NCI-H146 treated with DMSO at 0.1 percent for 48 hours (cell line): ENCODE data around the gene SCT.
"Not testable (repeated sequence)": the region's sequence is repeated elsewhere in the genome, so short reads cannot be mapped to it uniquely, and the experiment has no call there.

ENCODE experiments used
- DNase-seq: peaks from one replicate; lab custom pipeline; 2025; ENCODE audit not compliant: unreplicated experiment; lab: John Stamatoyannopoulos, UW

SCT gene, protein sequence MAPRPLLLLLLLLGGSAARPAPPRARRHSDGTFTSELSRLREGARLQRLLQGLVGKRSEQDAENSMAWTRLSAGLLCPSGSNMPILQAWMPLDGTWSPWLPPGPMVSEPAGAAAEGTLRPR

DNA sequence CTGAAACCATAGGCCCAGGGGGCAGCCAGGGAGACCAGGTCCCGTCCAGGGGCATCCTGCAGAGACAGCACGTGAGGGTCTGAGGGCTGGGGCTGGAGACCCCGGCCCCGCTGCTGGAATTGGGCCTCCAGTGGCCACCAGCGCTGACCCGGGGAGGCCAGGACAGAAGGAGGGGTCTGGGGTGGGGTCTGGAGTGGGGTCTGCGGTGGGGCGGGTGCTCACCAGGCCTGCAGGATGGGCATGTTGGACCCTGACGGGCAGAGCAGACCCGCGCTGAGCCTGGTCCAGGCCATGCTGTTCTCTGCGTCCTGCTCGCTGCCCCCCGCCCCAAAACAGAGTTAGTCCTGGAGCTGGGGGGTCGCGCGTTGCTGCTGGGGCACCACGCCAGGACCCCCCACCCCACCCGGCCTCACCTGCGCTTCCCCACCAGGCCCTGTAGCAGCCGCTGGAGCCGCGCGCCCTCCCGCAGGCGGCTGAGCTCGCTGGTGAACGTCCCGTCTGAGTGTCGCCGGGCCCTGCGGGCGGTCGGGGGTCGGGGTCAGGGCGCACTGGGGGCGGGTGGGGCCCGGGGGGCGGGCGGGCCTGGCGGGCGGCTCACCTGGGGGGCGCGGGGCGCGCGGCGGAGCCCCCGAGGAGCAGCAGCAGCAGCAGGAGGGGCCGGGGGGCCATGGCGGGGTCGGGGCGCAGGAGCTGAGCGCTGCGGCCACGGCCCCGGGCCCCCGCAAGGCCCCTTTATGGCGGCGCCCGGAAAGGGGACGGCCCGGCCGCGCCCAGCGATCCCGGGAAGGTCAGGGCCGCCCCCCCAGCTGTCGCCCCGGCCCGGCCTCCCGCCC lies at the start of gene SCT:
Gene SCT (minus strand): TSS at position 707 of the 833 bp plus-strand sequence. CDS start 38 bp downstream, at position 669.
- DNase-seq = no peak

- no peak for DNase-seq
These were observed 47.4 kb upstream of the SCT start for GRCh38 chr11:674406-674805.

DNA sequence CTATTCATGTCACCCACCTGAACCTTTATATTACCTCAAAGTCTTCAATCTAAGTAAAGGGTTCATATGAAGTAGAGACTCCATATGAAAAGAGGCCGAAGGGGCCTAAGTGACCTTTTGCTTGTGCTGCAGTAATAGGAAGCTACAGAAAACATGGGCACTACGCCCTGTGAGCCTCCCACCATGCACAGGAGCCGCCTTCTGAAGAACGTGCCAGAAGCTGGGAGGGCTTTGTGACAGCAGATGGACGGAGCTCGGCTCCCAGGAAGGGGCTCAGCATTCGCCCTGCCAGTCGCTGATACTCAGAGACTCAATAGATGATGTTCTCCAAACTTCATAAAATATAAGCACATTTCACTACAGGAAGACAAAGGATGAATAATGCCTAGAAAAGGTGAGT lies 46.9 kb upstream of the SCT start:
- no peak for DNase-seq

DNA sequence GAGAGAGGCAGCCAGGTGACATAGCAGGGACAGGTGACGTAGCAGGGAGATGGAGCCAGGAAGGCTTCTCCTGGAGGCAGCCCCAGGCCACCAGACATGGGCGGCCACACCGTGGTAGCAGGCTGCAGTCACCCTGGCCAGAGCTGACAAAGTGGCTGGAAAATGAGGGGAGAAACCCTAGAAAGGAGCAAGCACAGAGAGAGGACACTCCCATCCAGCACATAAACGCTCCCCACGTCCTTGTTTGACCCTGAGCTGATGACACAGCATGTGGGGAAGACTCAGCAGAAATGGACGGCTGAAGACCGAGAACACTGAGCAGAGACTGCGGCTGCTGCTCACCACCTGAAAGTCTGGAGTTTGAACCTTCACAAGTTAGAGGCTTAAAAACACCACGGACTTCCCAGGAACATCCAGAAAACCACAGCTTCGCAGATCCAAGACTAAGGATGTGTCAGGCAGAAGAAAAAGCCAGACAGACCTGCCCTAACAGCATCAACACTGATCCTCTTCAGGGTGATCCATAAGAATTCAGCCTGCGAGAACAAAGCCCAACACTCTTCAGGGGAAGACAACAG lies 38.8 kb upstream of the SCT start:
- no peak for DNase-seq

DNA sequence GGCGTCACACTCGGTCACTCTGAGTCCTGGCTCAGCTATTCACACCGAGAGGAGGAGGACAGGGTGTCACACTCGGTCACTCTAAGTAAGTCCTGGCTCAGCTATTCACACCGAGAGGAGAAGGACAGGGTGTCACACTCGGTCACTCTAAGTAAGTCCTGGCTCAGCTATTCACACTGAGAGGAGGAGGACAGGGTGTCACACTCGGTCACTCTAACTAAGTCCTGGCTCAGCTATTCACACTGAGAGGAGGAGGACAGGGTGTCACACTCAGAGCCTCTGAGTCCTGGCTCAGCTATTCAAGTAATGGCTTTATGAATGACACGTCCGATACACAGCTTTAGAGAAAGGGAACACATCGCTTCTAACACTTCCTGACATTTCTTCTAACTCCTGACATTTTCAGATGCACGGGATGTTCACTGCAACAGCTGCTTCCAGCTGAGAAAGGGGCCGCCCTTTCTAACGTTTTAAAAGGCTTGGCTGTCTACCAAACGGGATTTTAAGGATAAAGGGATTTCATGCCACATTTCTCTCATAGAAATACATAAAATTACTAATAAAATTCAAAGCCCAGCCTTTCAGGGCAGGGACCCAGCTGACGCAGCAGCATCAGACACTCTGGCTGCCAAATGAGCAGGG lies 38.2 kb upstream of the SCT start:
- DNase-seq = no peak

- DNase-seq = no peak
These were observed 35.8 kb upstream of the SCT start for GRCh38 chr11:662689-663274.

GRCh38 chr11:660681-661444 lies 33.9 kb upstream of the SCT start:
- DNase-seq = no peak

GRCh38 chr11:660281-660680 lies 33.3 kb upstream of the SCT start:
- DNase-seq = no peak

- DNase-seq = no peak
These were observed 32.6 kb upstream of the SCT start for GRCh38 chr11:659532-660085.

DNA sequence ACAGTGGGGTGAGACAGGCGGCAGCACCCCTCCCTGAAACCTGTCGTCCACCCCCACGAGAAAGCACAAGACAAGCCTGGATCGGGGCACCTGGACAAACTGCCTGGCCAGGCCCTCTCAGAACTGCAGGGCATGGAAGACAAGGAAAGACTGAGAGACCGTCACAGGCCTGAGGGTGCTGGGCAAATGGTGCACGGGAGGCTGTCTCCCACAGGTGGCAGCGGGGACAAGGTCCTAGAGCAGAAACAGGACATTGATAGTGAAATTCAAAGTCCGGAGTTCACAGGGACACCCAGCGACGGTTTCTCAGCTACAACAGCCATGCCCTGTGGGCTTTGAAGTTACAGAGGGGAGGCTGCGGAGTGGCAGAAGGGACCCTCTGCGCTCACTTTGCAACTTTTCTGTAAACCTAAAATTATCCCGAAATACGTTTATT lies 30.7 kb upstream of the SCT start:
- no peak for DNase-seq

DNA sequence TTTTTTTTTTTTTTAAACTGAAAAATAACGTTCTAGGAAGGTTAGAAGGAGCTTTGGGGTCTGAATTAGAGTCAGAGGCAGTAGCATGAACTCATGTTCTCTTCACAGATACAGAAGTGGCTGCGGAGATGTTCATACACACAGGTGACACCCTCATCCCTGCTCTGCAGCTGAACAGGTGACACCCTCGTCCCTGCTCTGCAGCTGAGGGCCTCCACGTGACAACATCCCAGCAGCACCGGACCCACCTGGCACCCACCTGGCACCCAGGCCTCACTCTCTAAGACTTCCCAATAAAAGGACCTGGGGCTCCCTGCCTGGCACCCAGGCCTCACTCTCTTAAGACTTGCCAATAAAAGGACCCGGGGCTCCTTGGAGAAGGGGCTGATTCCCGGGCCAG lies 29.9 kb upstream of the SCT start:
- DNase-seq = no peak

- DNase-seq = no peak
These were observed 29.4 kb upstream of the SCT start for GRCh38 chr11:656426-656825.

DNA sequence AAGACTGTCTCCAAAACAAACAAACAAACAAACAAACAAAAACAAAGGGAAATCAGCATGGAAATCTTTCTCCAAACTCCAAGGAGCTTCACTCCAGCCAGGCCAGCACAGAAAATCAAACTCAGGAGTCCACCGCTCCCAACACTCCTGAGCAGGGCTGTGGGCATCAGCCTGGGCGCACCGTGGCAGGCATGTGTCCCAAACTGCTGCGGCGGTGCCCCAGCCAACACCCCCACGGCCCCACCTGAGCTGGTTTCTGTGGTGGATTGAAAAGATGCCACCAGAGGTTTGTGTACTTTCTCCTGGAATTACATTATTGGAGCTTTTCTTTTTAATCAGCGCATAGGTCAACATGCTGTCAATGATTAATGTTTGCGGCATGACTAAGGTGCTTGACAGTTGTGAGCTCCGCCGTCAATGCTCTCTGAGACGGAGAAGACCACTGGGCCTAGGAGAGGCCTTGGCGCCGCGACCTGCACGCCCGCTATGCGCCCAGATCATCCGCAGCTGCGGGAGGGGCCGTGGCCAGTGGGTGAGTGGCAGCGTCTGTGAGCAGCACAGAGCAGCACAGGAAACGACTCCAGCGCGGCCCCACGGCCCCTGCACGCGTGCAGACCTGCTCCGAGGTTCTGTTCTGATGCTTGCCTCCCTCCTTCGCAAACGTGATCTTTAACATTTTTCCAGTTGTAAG lies 28.2 kb upstream of the SCT start:
- no peak for DNase-seq

DNA sequence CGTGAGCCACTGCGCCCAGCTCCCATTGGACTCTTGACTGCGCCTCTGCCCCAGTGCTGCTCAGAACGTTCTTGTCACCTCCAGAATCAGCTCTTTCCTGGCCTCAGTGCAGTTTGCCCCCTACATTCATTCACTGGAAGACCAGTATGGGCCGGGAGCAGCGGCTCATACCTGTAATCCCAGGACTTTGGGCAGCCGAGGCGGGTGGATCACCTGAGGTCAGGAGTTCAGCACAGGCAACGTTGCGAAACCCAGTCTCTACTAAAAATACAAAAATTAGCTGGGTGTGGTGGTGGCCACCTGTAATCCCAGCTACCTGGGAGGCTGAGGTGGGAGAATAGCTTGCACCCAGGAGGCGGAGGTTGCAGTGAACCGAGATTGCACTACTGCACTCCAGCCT lies 27.5 kb upstream of the SCT start:
- not testable (repeated sequence) for DNase-seq

GRCh38 chr11:653837-654236 lies 26.9 kb upstream of the SCT start:
- DNase-seq = no peak

DNA sequence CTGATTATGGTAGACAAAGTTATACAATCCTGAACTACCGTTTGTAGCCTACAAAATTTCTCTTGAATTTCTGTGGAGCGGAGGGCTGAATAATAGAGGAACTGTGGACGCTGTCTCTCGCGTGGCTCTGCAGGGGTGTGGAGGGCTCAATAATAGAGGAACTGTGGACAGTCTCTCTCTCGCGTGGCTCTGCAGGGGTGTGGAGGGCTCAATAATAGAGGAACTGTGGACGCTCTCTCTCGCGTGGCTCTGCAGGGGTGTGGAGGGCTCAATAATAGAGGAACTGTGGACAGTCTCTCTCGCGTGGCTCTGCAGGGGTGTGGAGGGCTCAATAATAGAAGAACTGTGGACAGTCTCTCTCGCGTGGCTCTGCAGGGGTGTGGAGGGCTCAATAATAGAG lies 26.2 kb upstream of the SCT start:
- DNase-seq = not testable (repeated sequence)

GRCh38 chr11:650482-650881 lies 23.5 kb upstream of the SCT start:
- DNase-seq = no peak

DNA sequence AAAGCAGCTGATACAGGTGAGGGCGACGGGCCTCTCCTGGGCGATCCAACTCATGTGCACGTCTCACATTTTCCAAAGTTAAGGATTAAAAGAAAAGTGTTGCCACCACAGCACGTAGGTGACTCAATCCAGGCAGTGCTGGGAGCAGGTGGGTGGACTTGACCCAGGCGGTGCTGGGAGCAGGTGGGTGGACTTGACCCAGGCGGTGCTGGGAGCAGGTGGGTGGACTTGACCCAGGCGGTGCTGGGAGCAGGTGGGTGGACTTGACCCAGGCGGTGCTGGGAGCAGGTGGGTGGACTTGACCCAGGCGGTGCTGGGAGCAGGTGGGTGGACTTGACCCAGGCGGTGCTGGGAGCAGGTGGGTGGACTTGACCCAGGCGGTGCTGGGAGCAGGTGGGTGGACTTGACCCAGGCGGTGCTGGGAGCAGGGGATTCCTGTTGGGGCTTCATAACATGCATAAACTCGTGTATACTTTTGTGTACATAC lies 20.7 kb upstream of the SCT start:
- not testable (repeated sequence) for DNase-seq

- no peak for DNase-seq
These were observed 19.2 kb upstream of the SCT start for GRCh38 chr11:646214-646613.

- no peak for DNase-seq
These were observed 18.6 kb upstream of the SCT start for GRCh38 chr11:645536-645935.
